GM18519 (cell line): Measurements from ENCODE around the gene LDHD.
"Not testable (repeated sequence)": the region's sequence is repeated elsewhere in the genome, so short reads cannot be mapped to it uniquely, and the experiment has no call there.

Experiments
- ATAC-seq: cut with Tn5 transposase; IDR thresholded peaks from one replicate; pipeline ENCODE4 v1.9.1; 2021; ENCODE audit warnings: mild to moderate bottlenecking, moderate library complexity; ENCODE audit not compliant: unreplicated experiment, low FRiP score

The LDHD gene

GRCh38 chr16:75116081-75116910, at the start of gene LDHD:
LDHD (minus strand) TSS chr16:75116780; CDS start chr16:75116720, 60 bp downstream.
- ATAC-seq: no peak

DNA sequence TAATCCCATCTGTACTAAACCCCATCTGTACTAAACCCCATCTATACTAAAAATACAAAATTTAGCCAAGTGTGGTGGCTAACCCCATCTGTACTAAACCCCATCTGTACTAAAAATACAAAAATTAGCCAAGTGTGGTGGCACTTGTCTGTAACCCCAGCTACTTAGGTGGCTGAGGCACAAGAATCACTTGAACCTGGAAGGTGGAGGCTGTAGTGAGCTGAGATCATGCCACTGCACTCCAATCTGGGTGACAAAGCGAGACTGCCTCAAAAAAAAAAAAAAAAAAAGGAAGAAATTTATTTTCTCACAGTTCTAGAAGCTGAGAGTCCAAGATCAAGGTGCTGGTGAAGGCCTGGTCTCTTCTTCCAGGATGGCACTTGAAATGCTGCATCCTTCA, 43.8 kb upstream of the LDHD start:
- ATAC-seq: no peak

GRCh38 chr16:75152635-75153034, 36.1 kb upstream of the LDHD start:
- no peak for ATAC-seq

GRCh38 chr16:75151798-75152197, 35.2 kb upstream of the LDHD start:
- ATAC-seq: no peak

DNA sequence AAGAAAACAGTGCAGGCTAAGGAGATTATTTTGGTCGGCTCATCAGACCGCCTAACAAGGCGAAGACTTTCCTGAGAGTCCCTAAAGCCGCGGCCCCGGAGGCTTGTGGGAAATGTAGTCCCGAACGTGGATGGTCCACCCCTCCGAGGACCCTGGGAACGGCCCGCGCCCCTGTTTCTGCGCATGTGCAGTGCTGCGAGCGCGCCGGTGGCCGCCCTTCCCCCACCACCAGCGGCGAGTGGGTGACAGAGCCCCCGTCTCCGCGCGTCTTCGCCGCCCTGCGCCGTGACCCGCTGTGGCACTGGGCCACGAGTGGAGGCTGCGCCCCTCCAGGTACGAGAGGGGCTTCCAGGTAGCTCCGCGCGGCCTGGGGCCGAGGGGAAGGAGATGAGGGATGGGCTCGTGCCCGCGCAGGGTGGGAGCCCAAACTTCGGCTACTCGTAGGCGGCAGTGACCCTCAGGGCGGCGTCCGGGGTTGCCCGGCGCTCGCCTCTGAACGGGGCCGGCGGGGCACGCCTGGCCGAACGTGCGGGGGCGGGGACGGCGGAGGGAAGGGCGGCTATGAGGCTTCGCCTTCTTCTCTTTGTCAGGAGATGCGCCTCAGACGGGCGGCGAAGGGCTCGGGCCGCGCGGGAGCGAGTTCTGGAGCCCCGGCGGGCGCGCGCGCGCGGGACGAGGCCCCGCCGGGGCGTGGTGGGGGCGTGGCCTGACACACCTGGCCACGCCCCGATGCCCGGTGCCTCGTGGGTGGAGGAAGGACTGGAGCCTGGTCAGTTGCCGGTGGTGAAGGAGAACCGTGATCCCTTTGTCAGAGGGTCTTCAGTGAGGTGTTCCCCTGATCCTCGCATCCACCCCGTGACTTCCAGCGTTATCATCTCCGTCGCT, 32.0 kb upstream of the LDHD start, which contains the start of gene ZFP1:
Gene ZFP1 (plus strand): TSS at position 214 of the 885 bp plus-strand sequence. CDS start 4,428 bp downstream, outside the sequence.
- peak; percentile 75 for ATAC-seq

DNA sequence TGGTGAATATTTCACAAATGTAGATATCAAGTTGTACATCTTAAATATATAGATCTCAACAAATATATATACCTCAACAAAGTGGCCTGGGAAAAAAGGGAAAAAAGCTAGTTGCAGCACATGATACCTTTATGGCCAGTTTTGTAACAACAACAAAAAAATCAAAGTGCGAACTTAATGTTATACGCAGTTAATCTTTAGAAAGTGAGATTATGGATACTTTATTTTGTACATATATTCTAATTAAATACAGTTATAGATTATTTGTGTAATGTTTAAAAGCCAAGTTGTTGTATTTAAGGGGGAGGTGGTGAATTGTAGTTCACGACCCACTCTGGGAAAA, 31.4 kb upstream of the LDHD start:
- ATAC-seq: no peak

GRCh38 chr16:75143941-75144340, 27.4 kb upstream of the LDHD start:
- ATAC-seq: no peak

DNA sequence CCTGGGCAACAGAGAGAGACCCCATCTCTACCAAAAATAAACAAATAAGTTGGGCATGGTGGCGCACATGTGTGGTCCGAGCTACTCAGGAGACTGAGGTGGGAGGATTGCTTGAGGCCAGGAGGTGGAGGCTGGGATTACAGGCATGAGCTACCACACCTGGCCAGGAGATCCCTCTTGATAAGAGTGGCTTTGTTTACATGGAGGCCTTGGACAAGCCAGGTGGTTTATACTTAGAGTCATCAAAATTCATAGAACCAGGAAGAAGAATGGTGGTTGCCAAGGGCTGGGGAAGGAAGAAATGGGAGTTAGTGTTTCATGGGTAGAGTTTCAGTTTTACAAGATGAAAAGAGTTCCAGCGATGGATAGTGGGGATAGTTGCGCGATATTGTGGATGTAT, 22.9 kb upstream of the LDHD start:
- ATAC-seq: no peak

DNA sequence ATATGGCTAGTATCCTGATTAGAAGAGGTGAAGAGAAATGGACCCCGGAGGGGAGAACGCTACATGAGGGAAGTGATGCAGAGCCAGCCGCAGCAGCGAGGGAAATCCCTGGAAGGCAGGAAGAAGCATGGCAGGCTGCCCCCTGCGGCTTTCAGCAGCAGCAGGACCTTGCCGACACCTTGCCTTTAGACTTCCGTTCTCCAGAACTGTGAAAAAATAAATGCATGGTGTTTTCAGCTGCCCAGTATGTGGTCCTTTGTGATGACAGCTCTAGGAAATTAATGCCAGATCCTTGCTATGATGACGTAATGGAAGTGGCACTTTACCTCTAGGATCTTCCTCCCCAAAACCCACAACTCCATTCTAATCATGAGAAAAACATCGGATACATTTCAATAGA, 22.1 kb upstream of the LDHD start:
- ATAC-seq: no peak

DNA sequence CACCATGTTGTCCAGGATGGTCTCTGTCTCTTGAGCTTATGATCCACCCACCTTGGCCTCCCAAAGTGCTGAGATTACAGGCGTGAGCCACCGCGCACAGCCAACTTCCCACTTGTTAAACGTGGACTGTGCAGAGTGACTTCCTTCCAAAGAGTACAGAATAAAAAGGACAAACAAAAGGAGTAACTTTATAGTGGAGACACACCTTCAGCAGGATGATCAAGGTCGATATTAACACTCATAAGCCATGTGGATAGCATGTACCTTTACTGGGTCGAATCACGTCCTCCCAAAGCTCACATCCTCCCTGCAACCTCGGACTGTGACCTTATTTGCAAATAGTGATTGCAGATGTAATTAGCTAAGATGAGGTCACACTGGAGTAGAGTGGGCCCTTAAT, 21.7 kb upstream of the LDHD start:
- ATAC-seq: no peak

GRCh38 chr16:75131081-75131480, 14.5 kb upstream of the LDHD start:
- ATAC-seq: no peak

- no peak for ATAC-seq
These were observed 13.7 kb upstream of the LDHD start for GRCh38 chr16:75130150-75130771.

DNA sequence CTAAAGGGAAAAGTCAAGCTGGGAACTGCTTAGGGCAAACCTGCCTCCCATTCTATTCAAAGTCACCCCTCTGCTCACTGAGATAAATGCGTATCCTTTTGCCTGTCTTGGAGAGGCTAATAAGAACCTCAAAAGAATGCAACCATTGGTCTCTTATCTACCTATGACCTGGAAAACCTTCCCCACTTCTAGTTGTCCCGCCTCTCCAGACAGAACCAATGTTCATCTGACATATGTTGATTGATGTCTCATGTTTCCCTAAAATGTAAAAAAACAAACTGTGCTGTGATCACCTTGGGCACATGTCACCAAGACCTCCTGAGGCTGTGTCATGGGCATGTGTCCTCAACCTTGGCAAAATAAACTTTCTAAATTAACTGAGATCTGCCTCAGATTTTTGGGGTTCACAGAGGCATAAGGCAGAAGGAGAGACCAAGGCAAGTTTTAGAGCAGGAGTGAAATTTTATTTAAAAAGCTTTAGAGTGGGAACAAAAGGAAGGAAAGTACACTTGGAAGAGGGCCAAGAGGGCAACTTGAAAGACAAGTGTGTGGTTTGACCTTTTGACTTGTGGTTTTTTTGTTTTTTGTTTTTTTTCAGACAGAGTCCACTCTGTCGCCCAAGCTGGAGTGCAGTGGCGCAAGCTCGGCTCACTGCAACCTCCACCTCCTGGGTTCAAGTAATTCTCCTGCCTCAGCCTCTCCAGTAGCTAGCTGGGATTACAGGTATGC, 13.0 kb upstream of the LDHD start:
- not testable (repeated sequence) for ATAC-seq

GRCh38 chr16:75127713-75128415, 11.3 kb upstream of the LDHD start:
- ATAC-seq: no peak

- ATAC-seq: no peak
These were observed 6.0 kb upstream of the LDHD start for GRCh38 chr16:75122609-75123008.

- no peak for ATAC-seq
These were observed 5.5 kb upstream of the LDHD start for GRCh38 chr16:75121949-75122568.

DNA sequence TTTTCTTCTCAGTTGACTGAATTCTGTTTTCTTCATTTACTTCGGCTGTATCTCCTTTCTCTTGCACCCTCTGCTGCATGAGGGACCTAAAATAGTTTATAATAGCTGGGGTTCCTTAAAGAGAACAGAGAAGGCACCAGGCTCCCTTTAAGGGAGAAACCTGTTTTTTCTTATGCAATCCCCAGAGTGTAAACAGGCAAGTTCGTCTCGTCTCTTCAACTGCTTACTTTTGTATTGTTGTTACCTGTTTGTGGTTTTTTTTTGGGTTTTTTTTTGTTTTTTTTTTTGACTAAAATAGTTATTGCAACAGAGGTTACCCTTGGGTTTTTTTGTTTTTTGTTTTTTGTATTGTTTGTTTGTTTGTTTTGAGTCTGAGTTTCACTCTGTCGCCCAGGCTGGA, 3.7 kb upstream of the LDHD start:
- ATAC-seq: no peak

GRCh38 chr16:75118943-75119539, 2.5 kb upstream of the LDHD start:
- no peak for ATAC-seq

DNA sequence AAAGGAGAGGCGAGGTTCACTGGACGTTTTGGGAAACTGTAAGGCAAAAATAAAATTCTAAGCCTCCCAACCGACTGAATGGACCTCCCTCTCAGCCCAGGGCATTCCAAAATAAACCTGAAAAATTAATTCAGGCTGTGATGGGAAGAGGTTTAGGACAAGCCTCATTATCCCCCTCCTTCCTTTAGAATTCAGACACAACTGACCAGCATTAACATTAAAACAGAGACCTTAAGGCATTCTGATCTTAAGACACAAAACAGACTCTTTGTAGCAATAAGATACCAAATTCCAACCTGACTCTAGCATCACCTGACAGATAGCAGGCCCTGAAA, 298 bp upstream of the LDHD start:
- no peak for ATAC-seq
